Stimulated activated CD8-positive, alpha-beta memory T cell treated with anti-CD3 and anti-CD28 coated beads, Interleukin-4, amount 100 ng/mL, for 24 hours (primary cell): ENCODE measurements around the gene SELENOM.
"Not testable (repeated sequence)": the region's sequence is repeated elsewhere in the genome, so short reads cannot be mapped to it uniquely, and the experiment has no call there.

Experiments
- DNase-seq: peaks from one replicate; pipeline ENCODE4 v3.0.0-alpha.2; 2020; ENCODE audit warnings: low read depth

Gene SELENOM

DNA sequence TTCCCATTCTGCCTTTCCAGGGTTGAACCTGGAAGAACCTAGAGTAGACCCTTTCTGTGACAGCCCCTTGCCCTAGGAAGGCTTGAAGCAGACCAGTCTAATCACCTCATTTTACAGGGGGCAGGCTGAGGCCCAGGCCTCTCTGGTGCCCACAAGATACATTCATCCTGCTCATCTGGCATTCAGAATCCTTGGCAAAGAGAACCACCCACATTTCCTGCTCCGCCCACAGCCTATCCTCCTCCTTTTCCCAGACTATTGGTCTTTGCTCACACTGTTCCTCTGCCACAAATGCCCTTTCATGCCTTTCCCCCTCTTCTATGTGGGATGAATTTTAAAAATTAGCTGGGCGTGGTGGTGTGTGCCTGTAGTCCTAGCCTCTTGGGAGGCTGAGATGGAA lies 29.0 kb downstream of the SELENOM start:
- not testable (repeated sequence) for DNase-seq

DNA sequence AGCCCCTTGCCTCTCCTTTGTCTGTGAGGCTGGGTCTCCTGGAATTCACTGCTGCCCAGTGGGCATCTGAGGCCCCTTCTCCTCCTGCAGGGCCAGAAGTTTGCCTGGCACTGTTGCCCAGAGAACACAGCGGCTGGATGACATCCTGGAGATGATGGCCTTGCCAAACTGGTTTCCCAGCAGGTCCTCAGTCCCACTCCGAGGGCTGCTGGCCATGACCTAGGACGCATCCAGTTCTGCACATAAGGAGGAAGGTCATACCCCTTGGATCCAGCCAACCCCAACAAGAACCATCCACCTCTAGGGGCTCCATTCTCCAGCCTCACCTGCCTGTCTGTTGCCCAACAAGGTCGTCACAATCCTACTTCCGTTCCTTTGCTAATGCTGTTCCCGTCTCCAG lies 29.7 kb downstream of the SELENOM start:
- DNase-seq: no peak

GRCh38 chr22:31075961-31076360 lies 31.4 kb downstream of the SELENOM start:
- no peak for DNase-seq

DNA sequence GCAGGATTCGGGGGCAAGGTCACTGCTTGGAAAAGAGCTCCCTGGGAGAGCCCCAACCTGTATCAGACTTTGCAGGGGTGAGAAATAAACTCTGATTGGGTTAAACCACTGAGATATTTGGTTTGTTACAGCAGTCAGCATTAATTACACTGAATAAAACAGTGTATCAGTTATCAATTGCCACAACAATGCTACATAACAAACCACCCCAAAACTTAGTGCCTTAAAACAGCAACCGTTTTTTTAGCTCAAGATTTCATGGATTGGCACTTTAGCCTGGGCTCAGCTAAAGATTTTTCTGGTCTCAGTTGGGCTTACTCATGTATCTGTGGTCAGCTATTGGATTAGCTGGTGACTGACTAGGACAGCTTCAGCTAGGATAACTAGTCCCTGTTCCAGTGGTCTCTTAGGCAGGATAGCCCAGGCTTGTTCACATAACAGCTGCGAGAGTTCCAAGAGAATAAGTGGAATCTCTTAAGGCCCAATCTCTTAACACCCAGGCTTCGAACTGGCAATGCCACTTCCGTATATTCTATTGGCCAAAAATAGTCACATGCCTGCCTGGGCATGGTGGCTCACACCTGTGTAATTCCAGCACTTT lies 33.7 kb downstream of the SELENOM start:
- DNase-seq: not testable (repeated sequence)

DNA sequence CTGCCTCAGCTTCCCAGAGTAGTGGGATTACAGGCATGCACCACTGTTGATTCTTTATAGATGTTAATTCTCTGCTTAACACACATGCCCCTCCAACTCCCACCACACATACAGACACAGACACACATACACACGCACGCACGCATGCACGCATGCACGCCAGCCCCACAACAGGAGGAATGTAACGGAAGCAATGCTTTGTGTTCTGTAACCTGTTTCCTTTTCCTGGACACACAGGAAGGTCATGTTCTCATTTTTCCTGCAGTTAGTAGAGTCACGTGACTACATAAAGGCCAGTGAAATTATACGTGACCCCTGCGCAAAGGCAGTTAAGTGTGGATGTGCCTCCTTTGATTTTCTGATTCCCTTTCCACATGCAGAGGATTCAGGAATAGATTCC lies 34.2 kb downstream of the SELENOM start:
- not testable (repeated sequence) for DNase-seq

DNA sequence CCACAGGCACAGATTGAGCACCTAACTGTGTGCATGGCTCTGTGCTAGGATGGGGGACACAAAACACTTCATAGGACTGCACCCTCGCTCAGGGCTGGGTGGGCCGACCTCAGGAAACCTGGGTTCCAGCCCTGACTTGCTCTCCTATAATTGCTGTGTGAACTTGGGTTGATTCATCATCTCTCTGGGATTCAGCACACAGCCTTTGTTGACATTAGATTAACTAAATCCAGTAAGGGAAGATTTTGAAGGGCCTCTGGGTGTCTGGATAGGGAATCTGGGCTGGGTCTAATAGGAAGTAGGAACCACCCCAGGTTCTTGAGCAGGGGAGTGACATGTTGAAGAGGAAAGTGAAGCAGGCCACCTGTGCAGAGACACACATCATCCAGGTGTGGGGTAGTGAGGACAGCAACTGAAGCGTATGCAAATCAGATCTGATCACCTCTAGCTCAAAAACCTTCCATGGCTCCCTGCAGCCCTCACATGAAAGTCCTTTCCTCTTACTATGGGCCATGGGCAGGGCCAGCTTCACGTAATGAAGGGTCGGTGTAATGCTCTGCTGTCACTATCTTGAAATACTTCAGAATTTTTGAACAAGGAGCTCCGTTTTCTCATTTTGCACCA lies 37.6 kb downstream of the SELENOM start:
- DNase-seq: not testable (repeated sequence)

DNA sequence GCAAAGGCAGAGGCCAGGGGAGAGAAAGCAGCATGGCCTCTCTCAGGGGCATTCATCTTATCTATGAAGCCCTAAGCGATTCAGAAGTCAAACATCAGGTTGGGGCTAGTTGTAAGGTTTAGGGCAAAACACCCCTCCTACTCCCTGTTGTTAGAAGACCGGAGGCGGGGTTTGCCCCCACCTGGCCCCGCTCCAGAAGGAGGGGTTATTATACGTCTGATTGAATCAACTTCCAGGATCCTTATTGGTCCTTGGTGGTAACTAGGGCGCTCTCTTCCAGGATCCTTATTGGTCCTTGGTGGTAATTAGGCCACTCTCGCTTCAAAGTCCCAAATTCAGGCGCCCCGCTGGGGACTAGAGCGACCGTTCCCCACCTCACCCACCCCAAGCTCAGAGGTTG lies 38.4 kb downstream of the SELENOM start:
- no peak for DNase-seq

DNA sequence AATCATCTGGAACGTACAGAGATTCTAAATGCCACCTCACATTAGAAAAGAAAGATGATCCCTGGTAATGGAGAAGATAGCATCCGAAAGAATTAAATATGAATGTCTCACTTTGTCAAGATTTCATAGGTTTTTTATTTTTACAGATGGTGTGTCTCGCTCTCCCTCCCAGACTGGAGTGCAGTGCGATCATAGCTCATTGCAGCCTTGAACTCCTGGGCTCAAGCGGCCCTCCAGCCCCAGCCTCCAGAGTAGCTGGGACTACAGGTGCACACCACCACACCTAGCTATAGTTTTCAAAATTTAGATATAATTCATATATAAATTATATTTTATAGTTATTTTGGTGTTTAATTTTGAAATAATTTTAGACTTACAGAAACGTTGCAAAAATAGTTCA lies 43.0 kb downstream of the SELENOM start:
- DNase-seq: no peak

GRCh38 chr22:31062566-31063230 lies 44.7 kb downstream of the SELENOM start:
- DNase-seq: no peak

- DNase-seq: not testable (repeated sequence)
Measured at GRCh38 chr22:31059663-31060062, 47.7 kb downstream of the SELENOM start.

GRCh38 chr22:31056986-31057599 lies 50.3 kb downstream of the SELENOM start:
- DNase-seq: no peak

DNA sequence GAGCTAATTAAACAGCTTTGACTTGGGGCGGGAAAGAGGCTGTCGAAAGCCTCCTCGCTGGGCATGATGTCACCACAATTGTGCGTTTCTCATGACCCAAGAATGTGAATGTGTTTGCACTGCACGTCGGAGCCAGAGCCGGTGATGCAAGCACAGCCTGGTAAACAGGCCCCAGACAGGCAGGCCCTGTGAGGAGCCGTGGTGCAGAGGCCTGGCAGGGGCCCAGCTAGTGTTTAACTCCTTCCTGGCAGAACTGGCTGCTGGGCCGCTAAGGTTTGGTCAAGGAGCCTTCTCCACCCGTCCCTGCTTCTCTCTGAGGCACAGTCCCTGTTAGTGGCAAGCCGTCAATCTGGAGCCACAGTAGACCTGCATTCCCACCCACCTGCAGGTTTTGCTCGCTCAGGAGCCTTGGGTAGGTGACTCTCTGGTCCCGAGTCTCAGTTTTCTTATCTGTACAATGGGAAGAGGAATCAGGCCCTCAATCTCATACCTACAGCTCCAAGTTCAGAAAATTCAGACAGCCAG lies 51.7 kb downstream of the SELENOM start:
- no peak for DNase-seq

DNA sequence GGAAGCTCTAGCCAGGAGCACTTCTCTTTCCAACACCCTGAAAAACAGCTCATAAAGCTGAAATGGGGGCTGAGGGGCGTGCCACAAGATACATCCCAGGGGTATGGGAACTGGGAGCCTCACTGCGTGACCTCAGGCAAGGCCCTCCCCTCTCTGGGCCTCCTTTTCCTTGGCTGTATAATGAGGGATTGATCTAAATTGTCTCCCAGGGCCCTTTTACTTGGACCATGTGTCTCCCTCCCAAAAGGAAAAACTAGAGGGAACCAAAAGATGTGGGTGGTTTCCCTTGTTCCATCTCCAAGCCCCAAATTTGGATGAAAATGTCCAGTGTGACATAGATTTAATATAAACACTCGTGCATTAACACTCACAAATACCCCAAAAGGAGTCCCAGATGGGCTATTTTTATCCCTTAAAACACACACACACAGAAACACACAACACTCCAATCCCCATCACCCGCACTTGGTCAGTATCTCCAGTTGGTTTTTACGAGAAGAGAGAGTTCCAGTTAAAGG lies 52.2 kb downstream of the SELENOM start:
- no peak for DNase-seq
